SK-N-SH (cell line): ENCODE results near the gene COL2A1. TPM values are rescaled to one million over a fixed set of nuclear protein-coding genes. Genes with fewer than 3 reads are reported as not detected.
A peak's percentile ranks its signal among the peaks of the same experiment; 100 is the strongest.

Experiments used
- CTCF ChIA-PET: fragments of 300-600, 350-600 bp; formaldehyde crosslinking; extraction: SDS; loops from one replicate; lab custom pipeline; 2021; lab: Yijun Ruan, JAX
- POLR2A ChIA-PET: fragments of 350-600 bp; sonication (Branson Sonifier 250); formaldehyde crosslinking; extraction: SDS; loops from one replicate; lab custom pipeline; 2020; ENCODE audit warnings: antibody characterized with exemption, inconsistent platforms; lab: Yijun Ruan, JAX
- DNase-seq: peaks from one replicate; pipeline ENCODE4 v3.0.0; 2012
- H2AFZ ChIP-seq: fragments of 200-600 bp; sonication (generic); 2 replicates; pipeline ENCODE4 v1.8.1; 2016; ENCODE audit warnings: antibody characterized with exemption, mild to moderate bottlenecking, low read depth
- H3F3A ChIP-seq: fragments of 200-600 bp; sonication (generic); replicated peaks from 2 replicates; pipeline ENCODE3; 2016; ENCODE audit warnings: antibody characterized with exemption, mild to moderate bottlenecking; ENCODE audit not compliant: insufficient read depth
- H3K27ac ChIP-seq, 2 experiments: fragments of 200-500 bp in 1 of 2; fragments of 200-600 bp in 1 of 2; sonication (Bioruptor generic) in 1 of 2; sonication (generic), shearing (Covaris generic) in 1 of 2; 2 replicates each; pipeline versions ENCODE4 v1.5.1 to v1.6.1; 2014 to 2016; ENCODE audit warnings: low read depth in 2 of 2, inconsistent platforms in 1 of 2, low read length in 1 of 2, mild to moderate bottlenecking in 1 of 2, mixed read lengths in 1 of 2
- H3K27me3 ChIP-seq: fragments of 200-600 bp; sonication (generic), shearing (Covaris generic); 2 replicates; pipeline ENCODE4 v1.6.1; 2016; ENCODE audit warnings: mixed run types; ENCODE audit not compliant: insufficient read depth
- H3K36me3 ChIP-seq, 2 experiments: fragments of 200-500 bp in 1 of 2; fragments of 200-600 bp in 1 of 2; sonication (Bioruptor generic) in 1 of 2; sonication (generic) in 1 of 2; replicated peaks in 1 of 2; 2 replicates each; pipeline versions ENCODE3 to v1.5.1; 2014 to 2016; ENCODE audit warnings: low read length in 1 of 2, mild to moderate bottlenecking in 1 of 2; ENCODE audit not compliant: insufficient read depth in 2 of 2, control insufficient read depth in 1 of 2
- H3K4me1 ChIP-seq, 2 experiments: fragments of 200-500 bp in 1 of 2; fragments of 200-600 bp in 1 of 2; sonication (Bioruptor generic) in 1 of 2; sonication (generic), shearing (Covaris generic) in 1 of 2; 2 replicates each; pipeline versions ENCODE4 v1.5.1 to v1.6.1; 2014 to 2016; ENCODE audit warnings: low read depth in 1 of 2, low read length in 1 of 2, mixed run types in 1 of 2; ENCODE audit not compliant: insufficient read depth in 2 of 2, control insufficient read depth in 1 of 2
- H3K4me2 ChIP-seq: fragments of 200-600 bp; sonication (generic), shearing (Covaris generic); 2 replicates; pipeline ENCODE4 v1.6.1; 2017; ENCODE audit warnings: mixed run types
- H3K4me3 ChIP-seq, 2 experiments: fragments of 200-500 bp in 1 of 2; fragments of 200-600 bp in 1 of 2; sonication (Bioruptor generic) in 1 of 2; sonication (generic), shearing (Covaris generic) in 1 of 2; 2 replicates each; pipeline versions ENCODE4 v1.5.1 to v1.8.1; 2014 to 2016; ENCODE audit warnings: low read depth in 2 of 2, inconsistent platforms in 1 of 2, low read length in 1 of 2, mild to moderate bottlenecking in 1 of 2, mixed read lengths in 1 of 2, moderate library complexity in 1 of 2
- H3K79me2 ChIP-seq: fragments of 200-600 bp; sonication (generic); 2 replicates; pipeline ENCODE4 v1.8.1; 2017; ENCODE audit warnings: mild to moderate bottlenecking; ENCODE audit not compliant: insufficient read depth
- H3K9ac ChIP-seq: fragments of 200-600 bp; sonication (generic); 2 replicates; pipeline ENCODE4 v1.6.1; 2017; ENCODE audit warnings: mixed run types
- H3K9me2 ChIP-seq: fragments of 200-600 bp; sonication (generic); 2 replicates; pipeline ENCODE4 v1.6.1; 2017; ENCODE audit warnings: mixed run types
- H3K9me3 ChIP-seq: fragments of 200-600 bp; sonication (generic); 2 replicates; pipeline ENCODE4 v1.6.1; 2017; ENCODE audit warnings: mixed run types, mild to moderate bottlenecking, moderate library complexity
- H4K20me1 ChIP-seq: fragments of 200-600 bp; sonication (generic); 2 replicates; pipeline ENCODE4 v1.6.1; 2017; ENCODE audit warnings: mild to moderate bottlenecking, mixed run types; ENCODE audit not compliant: insufficient read depth
- ELF1 ChIP-seq: IDR thresholded peaks from 2 replicates; pipeline ENCODE4 v1.4.0; 2012
- FOSL2 ChIP-seq: IDR thresholded peaks from 2 replicates; pipeline ENCODE4 v1.4.0; 2012; ENCODE audit warnings: low read depth, mild to moderate bottlenecking, moderate library complexity, borderline replicate concordance
- FOXJ3 ChIP-seq: sonication (generic); formaldehyde crosslinking; IDR thresholded peaks from 2 replicates; pipeline ENCODE4 v1.5.1; 2020; ENCODE audit warnings: mild to moderate bottlenecking, missing genetic modification reagents
- GABPA ChIP-seq: IDR thresholded peaks from 2 replicates; pipeline ENCODE4 v1.4.0; 2012; ENCODE audit warnings: low read depth, mild to moderate bottlenecking
- MEF2A ChIP-seq: IDR thresholded peaks from 2 replicates; pipeline ENCODE4 v1.4.0; 2012; ENCODE audit warnings: low read depth, borderline replicate concordance
- NRF1 ChIP-seq: IDR thresholded peaks from 2 replicates; pipeline ENCODE4 v1.6.1; 2012; ENCODE audit warnings: low read depth, mild to moderate bottlenecking, low read length
- POLR2AphosphoS5 ChIP-seq: IDR thresholded peaks from 2 replicates; pipeline ENCODE4 v1.6.1; 2012; ENCODE audit warnings: low read depth, low read length
- RAD21 ChIP-seq: IDR thresholded peaks from 2 replicates; pipeline ENCODE4 v1.6.1; 2012; ENCODE audit warnings: mild to moderate bottlenecking, low read length
- RCOR1 ChIP-seq: fragments of 150-350 bp; IDR thresholded peaks from 2 replicates; pipeline ENCODE4 v1.6.1; 2017; ENCODE audit warnings: antibody characterized with exemption, low read length
- RFX5 ChIP-seq: IDR thresholded peaks from 2 replicates; pipeline ENCODE4 v1.6.1; 2012; ENCODE audit warnings: mild to moderate bottlenecking, improper control_type of control experiment, low read length
- SIN3A ChIP-seq: IDR thresholded peaks from 2 replicates; pipeline ENCODE4 v1.6.1; 2012; ENCODE audit warnings: low read depth, mild to moderate bottlenecking, low read length, moderate library complexity, borderline replicate concordance
- SMC3 ChIP-seq: IDR thresholded peaks from 2 replicates; pipeline ENCODE4 v1.6.1; 2012; ENCODE audit warnings: low read depth, low read length, improper control_type of control experiment
- TAF1 ChIP-seq: IDR thresholded peaks from 2 replicates; pipeline ENCODE4 v1.6.1; 2012; ENCODE audit warnings: low read depth, mild to moderate bottlenecking, low read length, moderate library complexity, borderline replicate concordance
- TCF12 ChIP-seq: IDR thresholded peaks from 2 replicates; pipeline ENCODE4 v1.4.0; 2012
- WGBS: methylation state at CpG from one replicate; pipeline ENCODE4 v1.1.6; 2017; ENCODE audit warnings: low lambda C conversion rate; 5-methylcytosine and 5-hydroxymethylcytosine counted together
- polyA plus RNA-seq, 3 experiments: library from polyadenylated mRNA; depleted of rRNA; stranded (reverse); fragments of >200 nt; gene quantifications; 2 replicates each; pipeline ENCODE4 v1.2.3, GENCODE V29; 2012
- TF ChIP-seq, protein P1 (sequence below): IDR thresholded peaks from 2 replicates; pipeline ENCODE4 v1.4.0; 2012; ENCODE audit warnings: low read depth, borderline replicate concordance
- TF ChIP-seq, protein P2 (sequence below): IDR thresholded peaks from 2 replicates; pipeline ENCODE4 v1.4.0; 2012; ENCODE audit warnings: low read depth
- TF ChIP-seq, protein P3 (sequence below): IDR thresholded peaks from 2 replicates; pipeline ENCODE4; 2012
- TF ChIP-seq, protein P4 (sequence below): IDR thresholded peaks from 2 replicates; pipeline ENCODE4 v1.4.0; 2012; ENCODE audit warnings: low read depth, borderline replicate concordance
- TF ChIP-seq, protein P5 (sequence below): fragments of 150-350 bp; IDR thresholded peaks from 2 replicates; pipeline ENCODE4 v1.6.1; 2016; ENCODE audit warnings: mild to moderate bottlenecking, low read depth, low read length

Gene COL2A1
- polyA plus RNA-seq, 1 of the 3 experiments (the other 2 are of a cell fraction), result 0.02 TPM

DNA sequence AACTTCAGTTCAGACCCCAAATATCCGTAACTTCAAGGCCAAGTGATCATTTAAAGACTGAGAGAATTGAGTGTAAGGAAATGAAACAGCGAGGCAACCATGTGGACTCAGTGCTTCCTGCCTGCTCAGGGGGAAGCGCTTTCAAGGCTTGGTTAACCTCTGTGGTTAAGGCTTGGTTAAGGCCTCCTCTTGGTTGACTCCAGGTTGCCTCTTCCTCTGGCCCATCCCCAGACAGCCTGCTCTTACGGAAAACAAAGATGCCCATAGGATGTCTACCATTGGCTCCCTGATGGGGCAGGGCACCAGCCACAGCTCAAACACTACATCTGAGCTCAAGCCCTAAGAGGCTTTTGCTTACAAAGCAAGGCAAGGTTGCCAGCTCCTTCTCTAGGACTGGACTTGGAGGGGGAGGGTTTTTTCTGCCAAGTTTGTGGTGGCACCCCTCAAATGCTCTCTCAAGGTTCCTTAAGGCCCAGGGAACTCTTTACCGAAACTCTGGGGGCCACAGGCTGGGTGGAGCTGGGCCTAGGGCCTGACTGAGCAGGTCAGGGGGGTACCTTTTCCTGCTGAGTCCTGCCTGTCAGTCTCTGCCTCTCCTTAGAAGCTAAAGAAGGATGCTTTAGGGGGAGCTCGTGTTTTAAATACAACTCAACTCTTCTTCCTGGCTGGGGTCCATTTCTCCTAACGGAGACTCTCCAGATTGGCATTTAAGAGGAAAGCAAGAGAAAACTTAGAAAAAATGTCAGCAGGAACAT, 13.7 kb downstream of the COL2A1 start:
- Histone ChIP-seq H3K9me2 (no peaks in the 10 kb centered on the region), H3K4me2 (no peak overlapping the region), H3K27me3 (peaks cover 18% of the 10 kb centered on the region), H3K36me3 (no peaks in the 10 kb centered on the region), H3K9ac (no peak overlapping the region), H4K20me1 (no peaks in the 10 kb centered on the region), H3K4me3 (no peak overlapping the region), H3K9me3 (no peaks in the 10 kb centered on the region), H2AFZ (no peak overlapping the region), H3F3A (no peaks in the 10 kb centered on the region), H3K79me2 (no peaks in the 10 kb centered on the region), H3K4me1 (peaks cover 0 to 43% of the 10 kb centered on the region in 2 experiments; a peak in 2 of 4 replicates), H3K27ac (peak overlapping the region in 1 of 2 experiments; percentile 97; a peak in 2 of 4 replicates)
- ChIA-PET CTCF (interaction anchor here (0.8 to 3.1 kb wide), 5 partner anchors 9 to 41 kb away, joined by 3 to 11 read pairs (median 3); partner anchors contain the start of gene TMEM106C), POLR2A (interaction anchor here (0.6 kb wide), 1 partner anchor 115 kb away, joined by 4 read pairs; the partner anchor contains the start of gene SENP1)
- no peak for DNase-seq
- 73% methylated on average over 5 of the region's 7 CpGs for WGBS
- no peak for TF ChIP-seq RFX5
- TF ChIP-seq FOSL2, result no peak
- no peak for TF ChIP-seq RAD21
- TF ChIP-seq GABPA, result no peak
- TF ChIP-seq, protein P1, sequence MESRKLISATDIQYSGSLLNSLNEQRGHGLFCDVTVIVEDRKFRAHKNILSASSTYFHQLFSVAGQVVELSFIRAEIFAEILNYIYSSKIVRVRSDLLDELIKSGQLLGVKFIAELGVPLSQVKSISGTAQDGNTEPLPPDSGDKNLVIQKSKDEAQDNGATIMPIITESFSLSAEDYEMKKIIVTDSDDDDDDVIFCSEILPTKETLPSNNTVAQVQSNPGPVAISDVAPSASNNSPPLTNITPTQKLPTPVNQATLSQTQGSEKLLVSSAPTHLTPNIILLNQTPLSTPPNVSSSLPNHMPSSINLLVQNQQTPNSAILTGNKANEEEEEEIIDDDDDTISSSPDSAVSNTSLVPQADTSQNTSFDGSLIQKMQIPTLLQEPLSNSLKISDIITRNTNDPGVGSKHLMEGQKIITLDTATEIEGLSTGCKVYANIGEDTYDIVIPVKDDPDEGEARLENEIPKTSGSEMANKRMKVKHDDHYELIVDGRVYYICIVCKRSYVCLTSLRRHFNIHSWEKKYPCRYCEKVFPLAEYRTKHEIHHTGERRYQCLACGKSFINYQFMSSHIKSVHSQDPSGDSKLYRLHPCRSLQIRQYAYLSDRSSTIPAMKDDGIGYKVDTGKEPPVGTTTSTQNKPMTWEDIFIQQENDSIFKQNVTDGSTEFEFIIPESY, result no peak
- no peak for TF ChIP-seq SIN3A
- no peak for TF ChIP-seq MEF2A
- TF ChIP-seq, protein P2, sequence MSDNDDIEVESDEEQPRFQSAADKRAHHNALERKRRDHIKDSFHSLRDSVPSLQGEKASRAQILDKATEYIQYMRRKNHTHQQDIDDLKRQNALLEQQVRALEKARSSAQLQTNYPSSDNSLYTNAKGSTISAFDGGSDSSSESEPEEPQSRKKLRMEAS, result no peak
- TF ChIP-seq TAF1, result no peak
- TF ChIP-seq FOXJ3 (CRISPR knock-in tag), result no peak
- no peak for TF ChIP-seq NRF1
- no peak for TF ChIP-seq ELF1
- TF ChIP-seq, protein P3, sequence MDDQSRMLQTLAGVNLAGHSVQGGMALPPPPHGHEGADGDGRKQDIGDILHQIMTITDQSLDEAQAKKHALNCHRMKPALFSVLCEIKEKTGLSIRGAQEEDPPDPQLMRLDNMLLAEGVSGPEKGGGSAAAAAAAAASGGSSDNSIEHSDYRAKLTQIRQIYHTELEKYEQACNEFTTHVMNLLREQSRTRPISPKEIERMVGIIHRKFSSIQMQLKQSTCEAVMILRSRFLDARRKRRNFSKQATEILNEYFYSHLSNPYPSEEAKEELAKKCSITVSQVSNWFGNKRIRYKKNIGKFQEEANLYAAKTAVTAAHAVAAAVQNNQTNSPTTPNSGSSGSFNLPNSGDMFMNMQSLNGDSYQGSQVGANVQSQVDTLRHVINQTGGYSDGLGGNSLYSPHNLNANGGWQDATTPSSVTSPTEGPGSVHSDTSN, result no peak
- TF ChIP-seq TCF12, result no peak
- no peak for TF ChIP-seq POLR2AphosphoS5
- TF ChIP-seq SMC3, result no peak
- no peak for TF ChIP-seq RCOR1
- TF ChIP-seq, protein P4, sequence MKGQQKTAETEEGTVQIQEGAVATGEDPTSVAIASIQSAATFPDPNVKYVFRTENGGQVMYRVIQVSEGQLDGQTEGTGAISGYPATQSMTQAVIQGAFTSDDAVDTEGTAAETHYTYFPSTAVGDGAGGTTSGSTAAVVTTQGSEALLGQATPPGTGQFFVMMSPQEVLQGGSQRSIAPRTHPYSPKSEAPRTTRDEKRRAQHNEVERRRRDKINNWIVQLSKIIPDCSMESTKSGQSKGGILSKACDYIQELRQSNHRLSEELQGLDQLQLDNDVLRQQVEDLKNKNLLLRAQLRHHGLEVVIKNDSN, result no peak
- TF ChIP-seq, protein P5, sequence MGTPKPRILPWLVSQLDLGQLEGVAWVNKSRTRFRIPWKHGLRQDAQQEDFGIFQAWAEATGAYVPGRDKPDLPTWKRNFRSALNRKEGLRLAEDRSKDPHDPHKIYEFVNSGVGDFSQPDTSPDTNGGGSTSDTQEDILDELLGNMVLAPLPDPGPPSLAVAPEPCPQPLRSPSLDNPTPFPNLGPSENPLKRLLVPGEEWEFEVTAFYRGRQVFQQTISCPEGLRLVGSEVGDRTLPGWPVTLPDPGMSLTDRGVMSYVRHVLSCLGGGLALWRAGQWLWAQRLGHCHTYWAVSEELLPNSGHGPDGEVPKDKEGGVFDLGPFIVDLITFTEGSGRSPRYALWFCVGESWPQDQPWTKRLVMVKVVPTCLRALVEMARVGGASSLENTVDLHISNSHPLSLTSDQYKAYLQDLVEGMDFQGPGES, result no peak
